GM19372 (cell line): ENCODE data around the gene FLCN.
"Not testable (repeated sequence)": the region's sequence is repeated elsewhere in the genome, so short reads cannot be mapped to it uniquely, and the experiment has no call there.

Experiments used
- ATAC-seq: cut with Tn5 transposase; IDR thresholded peaks from one replicate; pipeline ENCODE4 v1.9.1; 2021; ENCODE audit warnings: mild to moderate bottlenecking, low read depth, moderate library complexity; ENCODE audit not compliant: unreplicated experiment

FLCN gene

GRCh38 chr17:17214646-17215436, 22.1 kb downstream of the FLCN start:
- no peak for ATAC-seq

GRCh38 chr17:17213775-17214174, 23.2 kb downstream of the FLCN start:
- ATAC-seq: no peak

DNA sequence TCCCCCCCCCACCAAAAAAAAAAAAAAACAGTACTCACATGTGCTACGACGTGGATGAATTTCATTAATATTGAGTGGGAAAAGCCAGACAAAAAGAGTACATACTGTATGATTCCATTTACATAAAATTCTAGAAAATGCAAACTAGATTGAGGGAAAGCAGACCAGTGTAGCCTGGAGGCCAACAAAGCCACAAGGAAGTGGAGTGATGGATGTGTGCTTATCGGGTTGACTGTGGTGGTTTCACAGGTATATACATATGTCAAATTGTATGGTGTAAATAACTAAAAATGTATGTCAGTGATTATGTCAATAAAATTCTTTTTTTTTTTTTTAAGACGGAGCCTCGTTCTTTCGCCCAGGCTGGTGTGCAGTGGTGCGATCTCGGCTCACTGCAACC, 29.0 kb downstream of the FLCN start:
- ATAC-seq: no peak

- no peak for ATAC-seq
Measured at GRCh38 chr17:17206913-17207335, 30.0 kb downstream of the FLCN start.

DNA sequence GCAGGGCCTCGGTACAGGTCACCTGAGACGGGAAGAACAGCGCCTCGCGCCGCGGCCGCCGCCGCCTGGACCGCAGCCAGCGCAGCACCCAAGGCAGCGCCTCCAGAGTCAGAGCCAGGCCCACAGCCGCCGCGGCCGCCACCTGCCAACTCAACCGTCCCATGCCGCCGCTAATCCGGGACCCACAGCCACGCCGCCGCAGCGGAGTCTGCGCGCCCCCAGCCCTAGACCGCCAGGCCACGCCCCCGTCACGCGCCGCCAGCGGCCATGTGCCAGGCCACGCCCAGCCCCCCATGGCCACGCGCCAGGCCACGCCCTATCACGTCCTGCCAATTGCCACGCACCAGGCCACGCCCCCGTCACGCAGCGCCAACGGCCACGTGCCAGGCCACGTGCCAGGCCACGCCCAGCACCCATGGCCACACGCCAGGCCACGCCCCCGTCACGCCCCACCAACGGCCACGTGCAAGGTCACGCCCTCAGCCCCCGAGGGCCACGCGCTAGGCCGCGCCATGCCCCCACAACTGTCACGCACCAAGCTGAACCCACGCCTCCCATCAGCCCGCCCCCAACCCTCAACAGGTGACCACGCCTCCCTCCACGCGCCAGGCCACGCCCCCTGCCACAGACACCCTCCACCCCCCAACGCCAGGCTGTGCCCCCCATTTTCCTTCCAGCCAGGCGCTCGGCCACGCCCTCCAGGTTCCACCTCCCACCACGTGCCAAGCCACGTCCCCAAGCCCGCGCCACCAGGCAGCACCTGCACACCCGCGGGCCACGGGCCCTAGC, 30.6 kb downstream of the FLCN start, which contains the start of gene PLD6:
TSS of gene PLD6 (minus strand) at position 210 of the 789 bp plus-strand sequence. CDS start at position 163, 47 bp downstream.
- peak; percentile 75 for ATAC-seq

DNA sequence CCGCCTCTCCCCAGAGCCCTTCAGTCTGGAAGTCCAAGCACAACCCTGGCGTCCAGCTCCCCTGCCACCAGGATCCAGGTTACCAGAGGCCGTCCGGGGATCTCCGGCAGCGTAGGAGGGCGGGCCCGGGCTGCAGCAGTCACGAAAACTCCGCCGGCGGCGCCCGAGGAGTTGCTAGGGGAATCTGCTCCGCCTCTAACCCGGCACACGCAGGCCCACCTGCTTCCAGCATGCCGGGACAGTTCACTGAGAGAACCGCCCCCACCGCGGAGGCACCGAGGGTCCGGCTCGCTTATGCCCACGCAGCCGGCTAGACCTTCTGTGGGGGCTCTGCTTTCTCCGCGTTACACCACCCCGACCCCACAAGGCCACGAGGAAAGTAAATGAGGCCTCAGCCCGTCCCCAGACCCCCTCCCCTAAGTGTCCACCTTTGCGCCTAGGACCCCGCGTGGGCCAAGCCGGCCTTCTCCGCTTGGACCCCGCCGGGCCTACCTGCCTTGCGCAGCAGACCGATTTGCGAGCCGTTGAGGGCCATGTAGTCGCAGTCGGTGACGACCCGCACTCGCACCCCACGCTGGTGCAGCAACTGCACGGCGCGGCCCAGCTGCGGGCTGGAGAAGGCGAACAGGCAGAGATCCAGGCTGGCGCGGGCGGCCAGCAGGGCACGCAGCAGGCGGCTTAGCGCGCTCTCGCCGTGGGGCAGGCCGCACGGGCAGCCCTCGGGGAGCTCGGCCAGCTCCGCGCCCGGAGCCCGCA, 31.4 kb downstream of the FLCN start:
- peak; percentile 16 for ATAC-seq

DNA sequence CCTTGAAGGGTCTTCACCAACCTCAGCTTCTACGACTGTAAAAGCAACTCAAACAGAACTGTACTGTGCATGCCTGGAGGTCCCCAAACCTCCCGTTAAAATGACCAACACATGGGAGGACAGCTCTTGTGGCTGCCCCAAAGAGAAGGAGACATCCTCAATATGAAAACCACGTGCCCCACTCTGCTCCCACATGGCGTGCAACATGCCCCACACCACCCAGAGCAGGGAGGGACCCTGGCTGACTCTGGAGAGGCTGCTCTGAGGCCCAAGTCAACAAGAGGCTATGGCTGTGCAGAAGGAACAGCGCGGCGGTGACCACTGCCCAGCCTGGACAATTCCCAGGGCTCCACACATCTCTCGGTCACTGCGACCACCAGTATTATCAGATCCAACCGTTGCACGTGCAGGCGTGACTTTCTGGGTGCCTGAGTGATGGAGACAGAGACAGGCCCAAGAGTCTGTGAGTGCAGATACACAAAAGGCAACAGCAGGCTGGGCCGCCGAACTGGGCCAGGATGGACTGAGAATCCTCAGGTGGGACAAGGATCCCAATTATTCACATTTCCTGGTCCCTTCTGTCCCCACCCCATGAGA, 32.2 kb downstream of the FLCN start:
- ATAC-seq: no peak

GRCh38 chr17:17204041-17204591, 32.9 kb downstream of the FLCN start:
- no peak for ATAC-seq

DNA sequence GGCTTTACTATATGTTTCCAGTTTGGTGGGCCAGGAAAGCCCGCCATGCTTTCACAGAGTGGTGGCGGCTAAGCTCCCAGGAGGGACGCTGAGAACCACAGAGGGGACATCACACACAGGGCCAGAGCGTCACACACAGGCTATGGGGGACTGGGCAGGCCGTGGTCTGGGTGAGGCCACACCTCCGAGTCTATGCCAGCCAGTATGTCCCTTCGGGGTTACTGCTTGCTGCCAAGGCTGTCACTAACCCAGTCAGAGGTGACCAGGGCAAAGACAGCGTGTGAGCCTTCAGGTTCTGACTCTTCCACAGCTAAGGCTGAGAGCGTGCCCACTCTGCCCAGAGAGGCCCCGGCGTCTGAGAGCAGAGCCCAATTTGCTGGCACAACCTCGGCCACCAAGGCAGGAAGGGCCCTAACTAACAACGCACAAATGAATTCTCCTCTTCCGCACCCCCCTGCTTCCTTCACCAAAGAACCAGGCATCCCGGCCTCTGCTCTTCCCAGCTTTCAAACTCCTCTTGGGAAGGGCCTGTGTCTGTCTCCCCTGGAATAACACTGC, 33.7 kb downstream of the FLCN start:
- ATAC-seq: no peak

GRCh38 chr17:17201907-17202306, 35.1 kb downstream of the FLCN start:
- no peak for ATAC-seq

GRCh38 chr17:17201271-17201670, 35.7 kb downstream of the FLCN start:
- ATAC-seq: no peak

- ATAC-seq: no peak
Measured at GRCh38 chr17:17200831-17201230, 36.1 kb downstream of the FLCN start.

DNA sequence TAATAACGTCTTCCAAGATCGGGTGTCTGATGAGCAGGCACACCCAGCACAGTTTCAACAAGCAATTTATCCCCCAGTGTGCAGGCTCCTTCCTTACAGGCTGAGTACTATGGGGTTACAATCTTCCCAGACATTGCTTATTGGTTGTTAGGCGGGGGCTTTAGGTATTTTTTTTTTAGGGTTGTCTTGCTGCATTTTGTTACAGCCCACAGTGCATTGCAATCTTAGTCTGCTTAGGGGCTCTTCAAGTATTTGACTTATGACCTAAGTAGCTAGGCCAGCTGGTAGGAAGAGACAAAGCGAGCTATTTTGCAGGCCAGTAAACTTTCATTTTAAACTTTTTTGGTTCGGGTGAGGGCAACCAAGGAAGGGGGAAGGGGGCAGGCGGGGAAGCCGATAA, 36.7 kb downstream of the FLCN start:
- ATAC-seq: no peak

GRCh38 chr17:17198281-17198680, 38.7 kb downstream of the FLCN start:
- no peak for ATAC-seq

DNA sequence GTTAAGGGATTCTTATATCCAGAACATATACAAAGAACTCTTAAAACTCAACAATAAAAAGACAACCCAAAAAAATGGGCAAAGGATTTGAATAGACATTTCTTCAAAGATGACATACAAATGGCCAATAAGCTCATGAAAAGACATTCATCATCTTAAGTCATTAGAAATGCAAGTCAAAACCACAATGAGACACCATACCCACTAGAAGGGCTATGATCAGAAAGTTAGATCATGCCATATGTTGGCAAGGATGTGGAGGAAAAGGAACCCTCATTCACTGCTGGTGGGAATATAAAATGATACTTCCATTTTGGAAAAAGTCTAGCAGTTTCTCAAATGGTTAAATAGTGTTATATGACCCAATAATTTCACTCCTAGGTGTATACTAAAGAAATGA, 40.2 kb downstream of the FLCN start:
- ATAC-seq: no peak

DNA sequence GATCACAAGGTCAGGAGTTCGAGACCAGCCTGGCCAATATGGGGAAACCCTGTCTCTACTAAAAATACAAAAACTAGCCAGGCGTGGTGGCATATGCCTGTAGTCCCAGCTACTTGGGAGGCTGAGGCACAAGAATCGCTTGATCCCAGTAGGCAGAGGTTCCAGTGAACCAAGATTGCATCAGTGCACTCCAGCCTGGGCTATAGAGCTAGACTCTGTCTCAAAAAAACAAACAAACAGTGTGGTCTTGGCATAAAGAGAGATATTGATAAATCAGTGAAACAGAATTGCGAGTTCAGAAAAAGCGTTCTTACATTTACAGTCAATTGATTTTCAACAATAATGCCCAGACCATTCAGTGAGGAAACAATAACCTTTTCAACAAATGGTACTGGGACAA, 41.5 kb downstream of the FLCN start:
- not testable (repeated sequence) for ATAC-seq

DNA sequence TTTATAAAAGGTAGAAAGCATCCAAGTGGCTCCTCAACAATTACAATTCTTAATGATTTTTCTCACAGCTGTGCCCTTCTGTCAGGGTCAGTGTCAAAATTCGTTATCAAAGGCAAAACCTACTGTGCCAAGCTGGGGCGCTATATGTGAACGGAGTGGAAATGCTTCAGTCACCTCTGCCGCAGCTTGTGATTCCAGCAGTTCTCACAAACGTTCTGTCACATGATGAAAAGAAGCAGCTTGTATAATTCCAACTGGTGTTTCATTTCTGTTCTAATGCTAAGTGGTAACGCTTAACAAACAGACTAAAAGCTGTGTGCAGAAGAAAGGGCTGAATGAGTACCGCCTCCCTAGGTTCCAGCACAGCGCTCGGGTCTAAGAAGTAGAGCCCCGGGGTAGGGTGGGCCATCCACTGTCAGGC, 45.0 kb downstream of the FLCN start:
- no peak for ATAC-seq

- no peak for ATAC-seq
Measured at GRCh38 chr17:17191346-17191792, 45.6 kb downstream of the FLCN start.

DNA sequence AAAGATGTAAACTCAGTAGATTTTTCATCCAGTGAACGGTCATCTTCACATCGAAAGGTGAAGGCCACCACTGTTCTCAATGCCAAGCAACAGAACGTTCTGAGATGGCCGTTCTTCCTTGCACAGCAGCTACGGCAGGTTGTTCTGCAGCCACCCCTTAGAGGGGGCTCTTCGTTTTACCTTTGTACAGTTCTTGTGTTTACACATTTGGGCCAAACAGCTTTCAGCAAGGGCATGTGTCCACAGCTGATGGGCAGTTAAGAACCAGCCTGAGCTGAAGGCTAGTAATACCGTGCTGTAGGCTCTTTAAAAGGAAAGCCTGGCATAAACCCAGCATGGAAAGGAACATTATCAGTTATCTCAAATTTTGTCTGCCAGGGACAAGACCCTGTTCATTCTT, 46.8 kb downstream of the FLCN start:
- no peak for ATAC-seq

DNA sequence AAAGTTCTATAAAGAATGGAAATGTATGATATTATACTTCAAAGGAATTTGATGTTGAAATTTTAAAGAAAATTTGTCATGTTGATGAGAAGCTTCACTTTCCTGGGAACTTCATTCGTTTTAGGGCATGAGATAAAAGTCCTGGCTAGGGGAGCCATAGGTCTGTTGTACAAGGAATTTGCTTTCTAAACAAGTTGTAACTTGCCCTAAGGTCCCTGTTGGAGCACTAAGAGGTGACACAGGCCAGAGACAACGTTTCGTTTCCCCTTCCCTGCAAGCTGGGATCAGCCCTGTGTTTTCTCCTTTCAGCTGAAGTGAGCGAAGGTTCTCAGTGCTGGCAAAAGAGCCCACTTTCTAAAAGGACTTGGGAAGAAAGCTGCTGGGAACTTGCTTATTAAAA, 47.4 kb downstream of the FLCN start:
- no peak for ATAC-seq
